AG10803 (cell line): ENCODE results near the gene PCDHB5.
"Not testable (repeated sequence)": the region's sequence is repeated elsewhere in the genome, so short reads cannot be mapped to it uniquely, and the experiment has no call there.

ENCODE experiments used
- DNase-seq: peaks from one replicate; pipeline ENCODE4 v3.0.0; 2010; ENCODE audit warnings: low read depth
- H3K4me3 ChIP-seq: 2 replicates; pipeline ENCODE4 v1.5.1; 2011; ENCODE audit warnings: mild to moderate bottlenecking, low read length, control low read depth
- TF ChIP-seq, protein P1 (sequence below): conservative IDR thresholded peaks from 2 replicates; pipeline ENCODE4 v1.5.1; 2011; ENCODE audit warnings: mild to moderate bottlenecking, low read length, control low read depth, inconsistent platforms

PCDHB5 gene

DNA sequence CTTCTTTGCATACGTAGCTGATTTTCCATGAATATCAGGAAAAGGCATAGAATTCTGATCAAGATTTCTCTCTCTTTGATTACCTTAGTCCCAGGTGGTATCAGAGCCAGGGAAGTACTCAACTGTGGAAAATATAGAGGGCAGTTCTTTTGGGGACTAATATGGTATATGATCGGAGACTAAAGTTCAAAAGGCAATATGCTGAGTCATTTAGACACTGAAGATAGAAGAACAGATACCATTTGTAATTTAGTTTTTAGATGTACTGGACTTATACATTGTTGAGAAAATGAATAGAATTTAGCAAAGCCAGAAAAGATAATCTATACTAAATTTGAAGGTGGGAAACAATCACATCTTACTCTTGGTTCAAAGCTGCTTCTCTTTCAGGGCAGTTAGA is 29.7 kb upstream of the PCDHB5 start:
- H3K4me3 ChIP-seq = no peak overlapping the region
- no peak for DNase-seq
- TF ChIP-seq, protein P1, sequence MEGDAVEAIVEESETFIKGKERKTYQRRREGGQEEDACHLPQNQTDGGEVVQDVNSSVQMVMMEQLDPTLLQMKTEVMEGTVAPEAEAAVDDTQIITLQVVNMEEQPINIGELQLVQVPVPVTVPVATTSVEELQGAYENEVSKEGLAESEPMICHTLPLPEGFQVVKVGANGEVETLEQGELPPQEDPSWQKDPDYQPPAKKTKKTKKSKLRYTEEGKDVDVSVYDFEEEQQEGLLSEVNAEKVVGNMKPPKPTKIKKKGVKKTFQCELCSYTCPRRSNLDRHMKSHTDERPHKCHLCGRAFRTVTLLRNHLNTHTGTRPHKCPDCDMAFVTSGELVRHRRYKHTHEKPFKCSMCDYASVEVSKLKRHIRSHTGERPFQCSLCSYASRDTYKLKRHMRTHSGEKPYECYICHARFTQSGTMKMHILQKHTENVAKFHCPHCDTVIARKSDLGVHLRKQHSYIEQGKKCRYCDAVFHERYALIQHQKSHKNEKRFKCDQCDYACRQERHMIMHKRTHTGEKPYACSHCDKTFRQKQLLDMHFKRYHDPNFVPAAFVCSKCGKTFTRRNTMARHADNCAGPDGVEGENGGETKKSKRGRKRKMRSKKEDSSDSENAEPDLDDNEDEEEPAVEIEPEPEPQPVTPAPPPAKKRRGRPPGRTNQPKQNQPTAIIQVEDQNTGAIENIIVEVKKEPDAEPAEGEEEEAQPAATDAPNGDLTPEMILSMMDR = no peak

DNA sequence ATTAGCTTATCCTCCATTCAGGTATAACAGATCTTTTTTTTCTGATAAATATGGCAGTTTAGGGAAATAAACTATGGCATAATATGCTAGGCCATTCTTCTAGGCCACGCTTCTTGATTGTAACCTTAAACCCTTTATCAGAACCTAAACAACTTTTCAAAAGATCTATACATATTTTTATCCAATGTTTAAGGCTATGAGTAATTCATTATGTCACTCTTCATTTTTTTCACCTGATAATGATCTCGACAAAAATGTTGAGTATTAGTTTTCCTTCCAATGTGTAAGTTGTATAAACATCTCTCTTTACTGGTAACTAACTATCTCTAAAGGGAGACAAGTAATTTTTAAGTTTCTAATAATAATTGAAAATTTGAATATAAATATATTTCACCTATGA is 15.8 kb upstream of the PCDHB5 start:
- TF ChIP-seq, protein P1 = no peak
- no peak overlapping the region for H3K4me3 ChIP-seq
- no peak for DNase-seq

GRCh38 chr5:141121563-141121962 is 13.4 kb upstream of the PCDHB5 start, which contains the start of gene PCDHB4:
PCDHB4 (plus strand) TSS chr5:141121818; CDS start chr5:141121999, 181 bp downstream.
- peak within 1 kb of the TSS; percentile 15; the same call in 1 of the 2 replicates for H3K4me3 ChIP-seq
- TF ChIP-seq, protein P1 = peak; percentile 17; the same call in 1 of the 2 replicates
- DNase-seq = no peak

DNA sequence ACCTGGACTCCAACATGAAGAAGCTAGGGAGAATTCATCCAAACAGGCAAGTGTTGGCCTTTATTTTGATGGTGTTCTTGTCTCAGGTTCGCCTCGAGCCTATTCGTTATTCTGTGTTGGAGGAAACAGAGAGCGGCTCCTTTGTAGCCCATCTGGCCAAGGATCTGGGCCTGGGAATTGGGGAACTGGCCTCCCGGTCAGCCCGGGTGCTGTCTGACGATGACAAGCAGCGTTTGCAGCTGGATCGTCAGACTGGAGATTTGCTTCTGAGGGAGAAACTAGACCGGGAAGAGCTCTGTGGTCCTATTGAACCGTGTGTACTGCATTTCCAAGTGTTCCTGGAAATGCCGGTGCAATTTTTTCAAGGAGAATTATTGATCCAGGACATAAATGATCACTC is 13.0 kb upstream of the PCDHB5 start:
- DNase-seq = no peak
- TF ChIP-seq, protein P1 = no peak
- H3K4me3 ChIP-seq = peak overlapping the region; percentile 15; the same call in 1 of the 2 replicates

DNA sequence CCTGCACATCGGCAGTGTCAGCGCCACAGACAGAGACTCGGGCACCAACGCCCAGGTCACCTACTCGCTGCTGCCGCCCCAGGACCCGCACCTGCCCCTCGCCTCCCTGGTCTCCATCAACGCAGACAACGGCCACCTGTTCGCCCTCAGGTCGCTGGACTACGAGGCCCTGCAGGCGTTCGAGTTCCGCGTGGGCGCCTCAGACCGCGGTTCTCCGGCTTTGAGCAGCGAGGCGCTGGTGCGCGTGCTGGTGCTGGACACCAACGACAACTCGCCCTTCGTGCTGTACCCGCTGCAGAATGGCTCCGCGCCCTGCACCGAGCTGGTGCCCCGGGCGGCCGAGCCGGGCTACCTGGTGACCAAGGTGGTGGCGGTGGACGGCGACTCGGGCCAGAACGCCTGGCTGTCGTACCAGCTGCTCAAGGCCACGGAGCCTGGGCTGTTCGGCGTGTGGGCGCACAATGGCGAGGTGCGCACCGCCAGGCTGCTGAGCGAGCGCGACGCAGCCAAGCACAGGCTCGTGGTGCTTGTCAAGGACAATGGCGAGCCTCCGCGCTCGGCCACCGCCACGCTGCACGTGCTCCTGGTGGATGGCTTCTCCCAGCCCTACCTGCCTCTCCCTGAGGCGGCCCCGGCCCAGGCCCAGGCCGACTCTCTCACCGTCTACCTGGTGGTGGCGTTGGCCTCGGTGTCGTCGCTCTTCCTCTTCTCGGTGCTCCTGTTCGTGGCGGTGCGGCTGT is 11.4 kb upstream of the PCDHB5 start:
- DNase-seq, H3K4me3 ChIP-seq: not testable (repeated sequence)

- H3K4me3 ChIP-seq = no peak overlapping the region
- no peak for DNase-seq
Measured at GRCh38 chr5:141127305-141127704, 7.7 kb upstream of the PCDHB5 start.

DNA sequence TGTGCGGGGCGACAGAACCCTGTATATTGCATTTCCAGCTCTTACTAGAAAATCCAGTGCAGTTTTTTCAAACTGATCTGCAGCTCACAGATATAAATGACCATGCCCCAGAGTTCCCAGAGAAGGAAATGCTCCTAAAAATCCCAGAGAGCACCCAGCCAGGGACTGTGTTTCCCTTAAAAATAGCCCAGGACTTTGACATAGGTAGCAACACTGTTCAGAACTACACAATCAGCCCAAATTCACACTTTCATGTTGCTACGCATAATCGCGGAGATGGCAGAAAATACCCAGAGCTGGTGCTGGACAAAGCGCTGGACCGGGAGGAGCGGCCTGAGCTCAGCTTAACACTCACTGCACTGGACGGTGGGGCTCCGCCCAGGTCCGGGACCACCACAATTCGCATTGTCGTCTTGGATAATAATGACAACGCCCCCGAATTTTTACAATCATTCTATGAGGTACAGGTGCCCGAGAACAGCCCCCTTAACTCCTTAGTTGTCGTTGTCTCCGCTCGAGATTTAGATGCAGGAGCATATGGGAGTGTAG is 786 bp downstream of the PCDHB5 start:
- peak overlapping the region; percentile 52 for H3K4me3 ChIP-seq
- TF ChIP-seq, protein P1 = no peak
- no peak for DNase-seq

More at GRCh38 chr5:141127305-141127704, 7.7 kb upstream of the PCDHB5 start:
- TF ChIP-seq, protein P1 = no peak

- not testable (repeated sequence) for DNase-seq, H3K4me3 ChIP-seq
Measured at GRCh38 chr5:141137346-141137745, 2.3 kb downstream of the PCDHB5 start.
